HAP-1 (cell line): ENCODE results near the gene KRT81.
A peak's percentile ranks its signal among the peaks of the same experiment; 100 is the strongest.
"Not testable (repeated sequence)": the region's sequence is repeated elsewhere in the genome, so short reads cannot be mapped to it uniquely, and the experiment has no call there.

Experiments
- DNase-seq, 2 experiments: peaks; one replicate each; pipeline ENCODE4 v3.0.0-alpha.2; 2016 to 2020; ENCODE audit warnings: low spot score in 2 of 2
- H3K27me3 ChIP-seq: fragments of 250-450 bp; sonication (Bioruptor Pico); 2 replicates; pipeline ENCODE4 v1.5.1; 2020; ENCODE audit warnings: low read depth, mild to moderate bottlenecking, moderate library complexity
- H3K36me3 ChIP-seq: fragments of 250-450 bp; sonication (Bioruptor Pico); replicated peaks from 2 replicates; pipeline ENCODE4 v1.5.1; 2020; ENCODE audit warnings: mild to moderate bottlenecking
- H3K4me1 ChIP-seq: fragments of 250-450 bp; sonication (Bioruptor Pico); 2 replicates; pipeline ENCODE4 v1.5.1; 2020; ENCODE audit warnings: mild to moderate bottlenecking
- H3K4me3 ChIP-seq: fragments of 250-450 bp; sonication (Bioruptor Pico); 2 replicates; pipeline ENCODE4 v1.5.1; 2020; ENCODE audit warnings: mild to moderate bottlenecking, moderate library complexity
- H3K9me3 ChIP-seq: fragments of 250-450 bp; sonication (Bioruptor Pico); 2 replicates; pipeline ENCODE4 v1.5.1; 2020; ENCODE audit warnings: mild to moderate bottlenecking, moderate library complexity
- in situ Hi-C: fragments of 300-500 bp; cut with MboI; formaldehyde crosslinking; loops from 3 replicates; pipeline ENCODE4 v1.14.3; 2020; ENCODE audit warnings: low sequenced_read_pairs, inconsistent platforms, mixed read lengths

The KRT81 gene

DNA sequence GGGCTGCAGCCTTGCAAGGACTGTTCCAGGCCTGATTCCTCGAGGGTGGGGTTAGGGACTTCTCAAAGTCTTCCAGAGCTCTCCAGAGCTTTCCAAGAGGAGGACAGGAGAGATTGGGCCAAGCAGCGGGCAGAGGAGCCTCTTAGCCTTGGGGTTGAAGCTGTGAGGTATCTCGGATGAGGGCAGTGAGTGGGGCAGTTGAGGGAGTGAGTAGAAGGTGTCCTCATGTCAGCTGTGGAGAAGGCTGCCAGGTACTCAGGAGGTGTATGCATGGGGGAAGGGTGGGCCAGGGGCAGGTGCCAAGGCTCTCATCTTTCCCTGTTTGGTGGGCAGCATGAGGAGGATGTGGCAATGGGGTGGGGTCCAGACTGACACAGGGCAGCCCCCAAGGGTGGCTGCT is 22.1 kb upstream of the KRT81 start:
- no peaks in the 10 kb centered on the region for H3K4me1 ChIP-seq
- no peak for DNase-seq

DNA sequence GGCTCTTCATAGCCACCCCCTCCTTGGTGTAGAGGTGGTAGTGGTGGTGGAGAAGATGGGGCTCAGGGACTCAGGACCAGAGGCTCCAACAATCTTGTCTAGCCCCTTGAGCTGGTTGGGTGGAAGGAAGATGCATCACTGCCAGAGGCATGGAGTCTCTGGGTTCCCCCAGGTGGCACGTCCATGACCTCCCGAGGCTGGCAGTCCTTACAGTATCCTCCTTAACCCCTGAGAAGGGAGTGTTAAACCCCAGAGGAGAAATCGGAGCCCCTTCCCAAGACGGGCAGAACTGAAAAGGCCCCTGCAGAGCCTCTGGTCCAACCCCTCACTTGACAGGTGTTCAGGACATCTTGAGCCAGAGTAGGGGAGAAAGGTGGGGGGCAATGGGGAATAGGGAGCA is 20.8 kb upstream of the KRT81 start:
- H3K27me3 ChIP-seq, result peaks cover 31% of the 10 kb centered on the region
- no peaks in the 10 kb centered on the region for H3K4me1 ChIP-seq
- no peaks in the 10 kb centered on the region for H3K36me3 ChIP-seq
- H3K4me3 ChIP-seq, result no peak overlapping the region
- in situ Hi-C loops, result no loop called here
- DNase-seq, result no peak
- no peaks in the 10 kb centered on the region for H3K9me3 ChIP-seq

More for the DNA sequence above, 22.1 kb upstream of the KRT81 start:
- H3K36me3 ChIP-seq, result no peaks in the 10 kb centered on the region
- no peaks in the 10 kb centered on the region for H3K9me3 ChIP-seq
- no peak overlapping the region for H3K4me3 ChIP-seq
- in situ Hi-C loops, result no loop called here
- peaks cover 19% of the 10 kb centered on the region; the same call in 1 of the 2 replicates for H3K27me3 ChIP-seq

GRCh38 chr12:52311285-52311648 is 19.9 kb upstream of the KRT81 start:
- H3K4me1 ChIP-seq, result no peaks in the 10 kb centered on the region
- no peaks in the 10 kb centered on the region for H3K9me3 ChIP-seq
- H3K27me3 ChIP-seq, result peaks cover 31% of the 10 kb centered on the region
- in situ Hi-C loops, result no loop called here
- H3K36me3 ChIP-seq, result no peaks in the 10 kb centered on the region
- H3K4me3 ChIP-seq, result no peak overlapping the region
- DNase-seq, result no peak

- H3K4me3 ChIP-seq, result no peak overlapping the region
- H3K4me1 ChIP-seq, result no peaks in the 10 kb centered on the region
- H3K27me3 ChIP-seq, result peaks cover 31% of the 10 kb centered on the region
- no peaks in the 10 kb centered on the region for H3K9me3 ChIP-seq
- no peak for DNase-seq
- in situ Hi-C loops, result no loop called here
- no peaks in the 10 kb centered on the region for H3K36me3 ChIP-seq
These were observed 19.4 kb upstream of the KRT81 start for GRCh38 chr12:52310622-52311284.

DNA sequence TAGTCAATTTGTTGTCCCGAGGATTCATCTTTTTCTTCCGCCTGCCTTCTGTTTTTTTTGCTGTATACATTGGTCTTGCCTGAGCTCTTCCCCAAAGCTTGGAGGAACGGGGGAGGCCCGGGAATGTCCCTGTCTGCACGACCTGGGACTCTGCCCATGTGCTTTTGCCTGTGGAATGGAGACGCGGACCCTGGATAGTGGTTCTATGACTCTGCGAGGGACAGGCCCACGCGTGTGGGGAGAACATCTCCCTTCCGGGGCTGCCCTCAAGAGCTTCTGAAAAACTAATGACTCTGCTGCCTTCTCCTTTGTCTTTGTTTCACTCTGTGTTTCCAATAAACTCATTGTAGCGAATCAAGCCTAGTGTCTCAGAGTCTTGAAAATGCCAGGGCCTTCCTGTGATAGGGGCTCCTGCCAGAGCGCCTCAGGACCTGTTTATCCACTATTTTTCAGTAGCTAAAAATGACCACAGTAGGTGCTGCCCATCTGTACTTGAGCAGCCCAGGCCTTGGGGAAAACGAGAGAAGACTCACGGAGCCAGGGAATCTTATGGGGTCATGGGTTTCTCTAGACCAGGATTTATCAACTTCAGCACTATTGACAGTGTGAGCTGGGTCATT is 17.6 kb upstream of the KRT81 start:
- in situ Hi-C loops, result no loop called here
- Histone ChIP-seq H3K9me3 (no peaks in the 10 kb centered on the region), H3K27me3 (peaks cover 24% of the 10 kb centered on the region), H3K36me3 (no peaks in the 10 kb centered on the region), H3K4me3 (no peak overlapping the region), H3K4me1 (no peaks in the 10 kb centered on the region)
- no peak for DNase-seq

DNA sequence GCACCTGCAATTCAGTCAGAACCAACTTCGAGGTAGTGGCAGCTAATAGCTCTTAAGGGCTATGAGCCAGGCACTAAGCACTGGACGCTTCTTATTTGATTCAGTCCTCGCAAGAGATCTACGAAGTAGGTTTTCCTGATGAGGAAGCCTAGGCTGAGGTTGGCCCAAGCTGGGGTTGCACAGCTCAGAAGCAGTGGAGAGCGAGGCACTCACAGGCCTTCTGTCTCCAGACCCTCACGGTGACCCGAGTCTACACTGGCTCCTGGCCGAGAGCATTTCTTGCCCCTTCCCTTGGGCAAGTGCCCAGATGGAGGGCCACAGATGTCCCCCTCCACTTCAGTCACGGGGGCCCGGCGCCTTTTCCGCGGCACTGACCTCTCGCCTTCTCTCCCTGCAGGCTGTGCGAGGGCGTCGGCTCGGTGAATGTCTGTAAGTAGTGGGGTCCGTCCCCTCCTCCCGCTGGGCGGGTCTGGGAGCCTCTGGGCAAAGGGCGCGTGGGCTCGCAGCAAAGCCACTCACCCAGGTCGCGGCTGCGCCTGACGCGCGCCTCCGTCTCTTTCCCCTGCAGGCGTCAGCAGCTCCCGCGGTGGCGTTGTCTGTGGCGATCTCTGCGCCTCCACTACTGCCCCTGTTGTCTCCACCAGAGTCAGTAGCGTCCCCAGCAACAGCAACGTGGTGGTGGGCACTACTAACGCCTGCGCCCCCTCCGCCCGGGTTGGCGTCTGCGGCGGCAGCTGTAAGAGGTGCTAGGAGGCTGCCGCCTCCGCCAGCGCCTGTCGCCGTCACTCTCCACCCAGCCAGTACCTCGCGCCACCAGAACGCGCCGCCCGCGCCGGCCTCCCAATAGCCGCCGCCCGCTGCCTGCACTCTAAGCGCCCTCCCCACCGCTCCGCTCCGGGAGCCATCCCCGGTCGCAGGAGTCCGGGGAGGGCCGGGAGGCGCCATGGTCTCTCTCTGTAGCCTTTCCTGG is 16.8 kb upstream of the KRT81 start:
- peak; percentile 10 to 72 for DNase-seq
- H3K4me3 ChIP-seq, result peak overlapping the region; percentile 15
- in situ Hi-C loops, result no loop called here
- no peaks in the 10 kb centered on the region for H3K9me3 ChIP-seq
- no peaks in the 10 kb centered on the region for H3K4me1 ChIP-seq
- no peaks in the 10 kb centered on the region for H3K36me3 ChIP-seq
- peaks cover 24% of the 10 kb centered on the region for H3K27me3 ChIP-seq

- Histone ChIP-seq H3K27me3 (peaks cover 21% of the 10 kb centered on the region), H3K36me3 (no peaks in the 10 kb centered on the region), H3K4me3 (no peak overlapping the region), H3K9me3 (no peaks in the 10 kb centered on the region), H3K4me1 (no peaks in the 10 kb centered on the region)
- DNase-seq, result no peak
- in situ Hi-C loops, result no loop called here
These were observed 15.4 kb upstream of the KRT81 start for GRCh38 chr12:52306731-52307130.

DNA sequence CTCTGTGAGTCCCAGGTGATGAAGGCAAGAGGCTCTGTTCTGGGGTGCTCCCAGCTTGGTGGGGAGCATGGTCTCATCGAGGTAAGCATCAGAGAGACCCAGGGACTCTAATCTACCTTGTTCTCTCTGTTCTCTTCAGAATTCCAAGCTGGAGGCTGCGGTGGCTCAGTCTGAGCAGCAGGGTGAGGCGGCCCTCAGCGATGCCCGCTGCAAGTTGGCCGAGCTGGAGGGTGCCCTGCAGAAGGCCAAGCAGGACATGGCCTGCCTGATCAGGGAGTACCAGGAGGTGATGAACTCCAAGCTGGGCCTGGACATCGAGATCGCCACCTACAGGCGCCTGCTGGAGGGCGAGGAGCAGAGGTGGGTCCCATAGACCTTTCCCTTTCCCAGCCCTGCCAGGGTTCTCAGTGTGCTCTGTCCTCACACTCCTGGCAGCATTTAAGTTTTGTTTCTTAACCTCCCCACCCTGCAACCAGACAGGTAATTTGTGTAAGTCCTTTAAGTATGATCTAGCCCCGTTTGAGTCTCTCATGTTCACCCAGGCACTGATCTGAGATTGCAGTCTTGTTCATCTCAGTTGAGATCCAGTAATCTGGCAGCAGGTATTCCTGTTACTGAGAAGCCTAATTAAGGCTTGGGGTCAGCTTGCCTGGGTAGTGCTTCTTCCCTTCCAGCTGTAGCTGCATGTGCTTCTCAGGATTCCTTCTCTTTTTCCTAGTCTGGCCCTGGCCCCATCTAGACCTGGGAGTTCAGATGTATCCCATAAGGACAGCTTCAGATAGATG is 14.8 kb upstream of the KRT81 start:
- no peak for DNase-seq
- no peaks in the 10 kb centered on the region for H3K4me1 ChIP-seq
- no peak overlapping the region for H3K4me3 ChIP-seq
- in situ Hi-C loops, result no loop called here
- H3K27me3 ChIP-seq, result peaks cover 21% of the 10 kb centered on the region
- no peaks in the 10 kb centered on the region for H3K36me3 ChIP-seq
- no peaks in the 10 kb centered on the region for H3K9me3 ChIP-seq

DNA sequence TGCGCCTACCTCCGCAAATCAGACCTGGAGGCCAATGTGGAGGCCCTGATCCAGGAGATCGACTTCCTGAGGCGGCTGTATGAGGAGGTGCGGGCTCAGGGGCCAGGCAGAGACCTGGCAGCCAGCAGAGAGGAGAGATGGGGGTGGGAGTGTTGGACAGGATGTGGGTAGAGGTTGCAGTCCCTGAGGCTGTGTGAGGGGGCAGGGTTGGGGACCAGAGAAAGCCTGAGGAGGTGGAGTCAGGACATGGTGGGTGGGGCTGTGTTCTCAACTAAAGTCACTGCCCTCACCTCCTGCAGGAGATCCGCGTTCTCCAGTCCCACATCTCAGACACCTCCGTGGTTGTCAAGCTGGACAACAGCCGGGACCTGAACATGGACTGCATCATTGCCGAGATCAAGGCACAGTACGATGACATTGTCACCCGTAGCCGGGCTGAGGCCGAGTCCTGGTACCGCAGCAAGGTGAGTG is 13.6 kb upstream of the KRT81 start:
- peaks cover 21% of the 10 kb centered on the region for H3K27me3 ChIP-seq
- DNase-seq, H3K36me3 ChIP-seq, H3K9me3 ChIP-seq, in situ Hi-C loops, H3K4me3 ChIP-seq, H3K4me1 ChIP-seq: not testable (repeated sequence)

DNA sequence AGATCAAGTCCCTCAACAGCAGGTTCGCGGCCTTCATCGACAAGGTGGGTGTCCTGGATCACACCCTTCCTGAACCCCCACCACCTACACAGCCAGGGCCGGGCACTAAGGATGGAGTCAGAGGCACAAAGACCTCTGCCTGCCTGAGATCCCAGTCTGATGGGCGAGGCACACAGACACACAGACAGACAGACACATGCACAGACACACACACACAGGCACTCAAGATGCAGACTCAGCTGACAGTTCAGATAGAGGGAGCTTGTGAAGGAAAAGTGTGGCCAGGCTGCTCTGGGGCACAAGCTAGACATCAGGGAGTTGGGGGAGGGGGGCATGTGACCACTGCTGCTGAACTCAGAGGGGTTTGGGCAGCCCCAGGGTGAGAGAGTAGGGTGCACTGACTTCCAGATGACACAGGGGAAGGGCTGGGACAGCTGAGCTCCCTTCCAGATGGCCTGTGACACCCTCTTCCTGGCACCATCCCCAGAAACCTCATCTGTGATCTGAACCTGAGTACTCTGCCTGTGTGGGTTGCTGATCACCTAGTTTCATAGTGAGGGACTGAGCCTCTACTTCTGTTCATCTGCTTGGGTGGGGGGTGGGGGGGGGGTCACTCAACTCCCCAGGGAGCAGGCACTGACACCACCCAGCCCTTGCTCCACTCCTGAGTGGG is 11.0 kb upstream of the KRT81 start:
- in situ Hi-C loops, H3K4me3 ChIP-seq, H3K27me3 ChIP-seq, H3K4me1 ChIP-seq, DNase-seq, H3K36me3 ChIP-seq, H3K9me3 ChIP-seq: not testable (repeated sequence)

GRCh38 chr12:52301721-52302120 is 10.4 kb upstream of the KRT81 start:
- H3K4me3 ChIP-seq, H3K9me3 ChIP-seq, H3K27me3 ChIP-seq, H3K36me3 ChIP-seq, in situ Hi-C loops, H3K4me1 ChIP-seq, DNase-seq: not testable (repeated sequence)

DNA sequence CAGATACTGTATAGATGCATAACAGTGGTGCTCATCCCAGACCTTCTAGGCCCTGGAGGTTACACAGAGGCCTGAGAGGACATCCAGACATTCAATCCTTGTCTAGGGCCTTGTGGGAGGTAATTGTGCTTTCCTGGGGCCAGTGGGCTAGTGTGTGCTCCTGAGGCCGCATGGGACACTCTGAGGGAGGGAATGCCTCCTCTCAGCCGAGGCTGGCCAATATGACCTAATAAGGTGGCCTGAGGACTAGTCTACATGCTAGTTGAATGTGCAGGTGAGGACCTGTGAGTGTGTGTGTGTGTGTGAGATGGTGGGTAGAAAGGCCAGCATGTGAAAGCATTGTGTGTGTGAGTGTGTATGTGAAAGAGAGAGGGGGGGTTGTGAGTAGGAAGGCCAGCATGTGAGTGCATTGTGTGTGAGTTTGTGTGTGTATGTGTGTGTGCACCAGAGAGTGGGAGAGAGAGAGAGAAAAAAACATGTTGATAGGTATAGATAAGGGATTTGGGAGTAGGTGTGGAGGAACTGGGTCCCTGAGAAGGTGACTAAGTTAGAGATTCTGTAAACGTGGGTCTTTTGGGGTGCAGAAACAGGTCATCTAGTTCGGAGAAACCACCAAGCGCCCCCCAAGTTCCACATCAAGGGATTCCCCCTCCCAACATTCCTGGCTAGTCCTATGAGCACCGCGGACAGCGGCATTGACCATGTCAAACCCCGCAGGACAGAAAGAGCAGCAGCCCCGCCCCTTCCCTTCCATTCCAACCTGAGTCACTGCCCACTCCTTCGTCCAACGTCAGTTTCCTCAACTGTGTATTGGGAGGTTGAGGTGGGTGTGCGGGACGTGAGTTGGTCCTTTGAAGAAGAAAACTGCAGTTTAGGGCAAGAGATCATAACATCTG is 9.7 kb upstream of the KRT81 start:
- in situ Hi-C loops, result no loop called here
- Histone ChIP-seq H3K4me3 (no peak overlapping the region), H3K9me3 (no peaks in the 10 kb centered on the region), H3K36me3 (no peaks in the 10 kb centered on the region), H3K27me3 (no peaks in the 10 kb centered on the region; the same call in 1 of the 2 replicates), H3K4me1 (no peaks in the 10 kb centered on the region)
- DNase-seq, result no peak
